SKM-1 treated with dmso at 0.1 percent for 144 hours (cell line): ENCODE data around the gene HOMER1.
A peak's percentile ranks its signal among the peaks of the same experiment; 100 is the strongest.
"Not testable (repeated sequence)": the region's sequence is repeated elsewhere in the genome, so short reads cannot be mapped to it uniquely, and the experiment has no call there.

Experiments used
- DNase-seq: peaks from one replicate; lab custom pipeline; 2025; ENCODE audit not compliant: unreplicated experiment; lab: John Stamatoyannopoulos, UW

The HOMER1 gene

GRCh38 chr5:79423296-79423695 lies 90.6 kb downstream of the HOMER1 start:
- no peak for DNase-seq

GRCh38 chr5:79420248-79420647 lies 93.7 kb downstream of the HOMER1 start:
- no peak for DNase-seq

- no peak for DNase-seq
Observed at GRCh38 chr5:79418276-79418675, 95.7 kb downstream of the HOMER1 start.

GRCh38 chr5:79417495-79417894 lies 96.4 kb downstream of the HOMER1 start:
- DNase-seq, result no peak

- peak; percentile 42 for DNase-seq
Observed at GRCh38 chr5:79416499-79416898, 97.4 kb downstream of the HOMER1 start.

- DNase-seq, result no peak
Observed at GRCh38 chr5:79413112-79413511, 100.8 kb downstream of the HOMER1 start.

GRCh38 chr5:79408028-79408427 lies 105.9 kb downstream of the HOMER1 start:
- DNase-seq, result no peak

GRCh38 chr5:79407591-79407990 lies 106.3 kb downstream of the HOMER1 start:
- no peak for DNase-seq

GRCh38 chr5:79401216-79401615 lies 112.7 kb downstream of the HOMER1 start:
- DNase-seq, result no peak

- DNase-seq, result no peak
Observed at GRCh38 chr5:79399046-79399445, 114.9 kb downstream of the HOMER1 start.

GRCh38 chr5:79397080-79397479 lies 116.9 kb downstream of the HOMER1 start:
- DNase-seq, result no peak

GRCh38 chr5:79396265-79396664 lies 117.7 kb downstream of the HOMER1 start:
- DNase-seq, result no peak

- DNase-seq, result no peak
Observed at GRCh38 chr5:79395296-79395695, 118.6 kb downstream of the HOMER1 start.

- no peak for DNase-seq
Observed at GRCh38 chr5:79392776-79393175, 121.2 kb downstream of the HOMER1 start.

GRCh38 chr5:79386679-79387078 lies 127.3 kb downstream of the HOMER1 start:
- DNase-seq, result no peak

GRCh38 chr5:79385126-79385525 lies 128.8 kb downstream of the HOMER1 start:
- DNase-seq, result not testable (repeated sequence)

- DNase-seq, result no peak
Observed at GRCh38 chr5:79378510-79379186, 135.3 kb downstream of the HOMER1 start.

- DNase-seq, result no peak
Observed at GRCh38 chr5:79357398-79357797, 156.5 kb downstream of the HOMER1 start.

GRCh38 chr5:79349881-79350280 lies 164.1 kb downstream of the HOMER1 start:
- no peak for DNase-seq

- DNase-seq, result no peak
Observed at GRCh38 chr5:79349047-79349446, 164.9 kb downstream of the HOMER1 start.

GRCh38 chr5:79346420-79346824 lies 167.5 kb downstream of the HOMER1 start:
- no peak for DNase-seq

- no peak for DNase-seq
Observed at GRCh38 chr5:79333852-79334557, 179.9 kb downstream of the HOMER1 start.

- no peak for DNase-seq
Observed at GRCh38 chr5:79330071-79330470, 183.9 kb downstream of the HOMER1 start.
